Epithelial cell of proximal tubule (primary cell): ENCODE measurements around the gene ZDHHC3. TPM values are rescaled to one million over a fixed set of nuclear protein-coding genes. Genes with fewer than 3 reads are reported as not detected.

Experiments used
- DNase-seq: peaks from one replicate; pipeline ENCODE4 v3.0.0-alpha.2; 2011; ENCODE audit warnings: low read depth
- H3K4me3 ChIP-seq: 2 replicates; pipeline ENCODE4 v1.5.1; 2011; ENCODE audit warnings: low read depth, mild to moderate bottlenecking, low read length
- CTCF ChIP-seq: conservative IDR thresholded peaks from 2 replicates; pipeline ENCODE4 v1.5.1; 2012; ENCODE audit warnings: low read depth, mild to moderate bottlenecking, low read length
- total RNA-seq: library from RNA; depleted of rRNA; stranded (reverse); fragments of >200 nt; gene quantifications from 2 replicates; pipeline ENCODE4 v1.2.3, GENCODE V29; 2015

The ZDHHC3 gene
- total RNA-seq, 1 donor from 2014 or later: 38.9 TPM

DNA sequence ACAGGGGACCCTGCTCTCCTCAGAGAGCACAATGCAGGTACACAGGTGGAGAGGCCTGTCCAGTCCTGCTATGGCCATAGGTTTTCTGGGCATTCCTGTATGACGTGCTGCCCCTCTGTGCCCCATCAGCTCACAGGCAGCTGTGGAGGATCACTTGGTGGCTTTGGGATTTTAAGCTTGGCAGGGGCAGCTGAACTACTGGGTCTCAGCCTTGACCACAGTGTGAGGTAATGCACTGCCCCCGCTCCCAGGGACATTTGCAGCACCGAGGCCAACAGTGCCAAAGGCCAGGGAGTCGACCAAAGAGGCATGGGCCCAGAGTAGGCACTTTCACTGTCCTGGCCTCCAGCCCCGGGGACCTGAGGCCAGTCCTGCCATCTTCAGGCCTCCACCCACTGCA is 46.2 kb downstream of the ZDHHC3 start:
- no peak overlapping the region for H3K4me3 ChIP-seq
- no peak for DNase-seq
- TF ChIP-seq CTCF: no peak

DNA sequence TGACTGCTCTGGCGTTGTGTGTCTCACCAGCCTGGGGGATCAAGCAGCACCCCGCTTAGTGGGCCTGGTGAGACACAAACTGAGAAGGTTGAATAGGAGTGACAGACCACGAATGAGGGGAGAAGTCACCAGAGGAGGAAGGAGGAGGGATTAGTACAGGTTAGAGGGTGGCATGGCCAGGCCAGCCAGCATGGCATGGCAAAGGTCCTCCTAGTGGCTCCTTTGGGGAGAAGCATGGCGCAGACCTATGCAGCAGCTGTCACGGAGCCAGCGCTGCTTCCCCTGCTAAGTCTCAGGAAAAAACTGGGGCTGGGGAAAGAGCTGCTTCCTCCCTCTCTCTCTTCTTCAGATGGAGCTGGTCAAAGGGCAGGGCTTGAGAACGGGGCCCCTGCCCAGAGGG is 48.6 kb downstream of the ZDHHC3 start:
- no peak overlapping the region for H3K4me3 ChIP-seq
- no peak for TF ChIP-seq CTCF
- DNase-seq: no peak

- DNase-seq: no peak
- TF ChIP-seq CTCF: no peak
- H3K4me3 ChIP-seq: no peak overlapping the region
Measured at GRCh38 chr3:44926921-44927320, 49.1 kb downstream of the ZDHHC3 start.

DNA sequence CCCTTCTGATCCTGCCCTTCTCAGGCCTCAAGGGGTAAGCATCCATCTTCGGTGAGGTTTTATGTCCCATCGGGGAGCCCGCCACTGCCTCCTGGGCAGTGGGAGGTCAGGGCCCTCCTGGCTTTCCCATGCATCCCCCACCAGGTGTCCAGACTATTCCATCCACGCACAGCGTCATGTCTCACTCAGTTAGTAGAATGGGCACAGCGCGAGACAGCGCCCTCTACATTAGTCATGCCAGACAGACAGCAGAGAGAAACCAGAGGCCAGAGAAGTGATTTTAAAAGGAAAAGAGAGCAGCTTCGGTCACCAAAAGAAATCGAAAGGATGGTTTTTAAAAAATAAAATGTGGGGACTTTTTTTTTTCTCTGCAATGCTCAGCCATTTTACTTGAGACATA is 49.8 kb downstream of the ZDHHC3 start:
- H3K4me3 ChIP-seq: no peak overlapping the region
- no peak for DNase-seq
- peak; percentile 17 for TF ChIP-seq CTCF

- TF ChIP-seq CTCF: no peak
- no peak overlapping the region for H3K4me3 ChIP-seq
- DNase-seq: no peak
Measured at GRCh38 chr3:44924457-44925084, 51.4 kb downstream of the ZDHHC3 start.

GRCh38 chr3:44923632-44924456 is 52.1 kb downstream of the ZDHHC3 start:
- no peak for TF ChIP-seq CTCF
- DNase-seq: no peak

More at GRCh38 chr3:44923632-44924456, 52.1 kb downstream of the ZDHHC3 start:
- H3K4me3 ChIP-seq: no peak overlapping the region
